HepG2 (cell line): ENCODE data around the gene FUCA2.

Experiments
- CTCF ChIP-seq: sonication (generic); formaldehyde crosslinking; IDR thresholded peaks from 2 replicates; pipeline ENCODE4 v1.5.0; 2020; ENCODE audit warnings: mild to moderate bottlenecking, missing genetic modification reagents, moderate library complexity
- HCFC1 ChIP-seq: fragments of 150-350 bp; IDR thresholded peaks from 2 replicates; pipeline ENCODE4 v1.6.1; 2014; ENCODE audit warnings: low read depth, low read length
- HMG20B ChIP-seq: conservative IDR thresholded peaks from 2 replicates; pipeline ENCODE4 v1.6.1; 2016; ENCODE audit warnings: missing genetic modification reagents, missing compliant biosample characterization
- IRX3 ChIP-seq: sonication (generic); formaldehyde crosslinking; IDR thresholded peaks from 2 replicates; pipeline ENCODE4 v1.8.1; 2023; ENCODE audit warnings: mild to moderate bottlenecking, low read depth, missing genetic modification reagents, borderline replicate concordance
- MAFK ChIP-seq, 2 experiments: IDR thresholded peaks in 1 of 2; conservative IDR thresholded peaks in 1 of 2; 2 replicates each; pipeline ENCODE4 v1.6.1; 2011; ENCODE audit warnings: improper control_type of control experiment in 2 of 2, low read length in 2 of 2
- MTF1 ChIP-seq: sonication (generic); formaldehyde crosslinking; IDR thresholded peaks from 2 replicates; pipeline ENCODE4 v1.5.0; 2020; ENCODE audit warnings: missing genetic modification reagents
- PTBP1 ChIP-seq: fragments of 200-400 bp; formaldehyde crosslinking; IDR thresholded peaks from 2 replicates; pipeline ENCODE4 v1.6.1; 2018; ENCODE audit warnings: low read length, low read depth; ENCODE audit not compliant: poor library complexity, severe bottlenecking
- REST ChIP-seq, 2 experiments: IDR thresholded peaks; 2 replicates each; pipeline ENCODE4 v1.6.1; 2011 to 2012; ENCODE audit warnings: low read length in 2 of 2, borderline replicate concordance in 1 of 2, low read depth in 1 of 2, mild to moderate bottlenecking in 1 of 2, moderate library complexity in 1 of 2
- RFX5 ChIP-seq: IDR thresholded peaks from 2 replicates; pipeline ENCODE4 v1.6.1; 2011; ENCODE audit warnings: low read depth, low read length, improper control_type of control experiment
- RXRA ChIP-seq: sonication (generic); formaldehyde crosslinking; IDR thresholded peaks from 2 replicates; pipeline ENCODE4 v1.5.1; 2020; ENCODE audit warnings: missing genetic modification reagents
- SAP130 ChIP-seq: IDR thresholded peaks from 2 replicates; pipeline ENCODE4 v1.6.1; 2016; ENCODE audit warnings: low read depth
- SP2 ChIP-seq: sonication (generic); formaldehyde crosslinking; IDR thresholded peaks from 2 replicates; pipeline ENCODE4 v1.5.1; 2020; ENCODE audit warnings: mild to moderate bottlenecking, missing genetic modification reagents
- ZNF10 ChIP-seq: sonication (generic); formaldehyde crosslinking; IDR thresholded peaks from 2 replicates; pipeline ENCODE4 v1.4.0; 2020; ENCODE audit warnings: mild to moderate bottlenecking, low read depth, missing genetic modification reagents, borderline replicate concordance
- ZNF740 ChIP-seq: sonication (generic); formaldehyde crosslinking; IDR thresholded peaks from 2 replicates; pipeline ENCODE4 v1.4.0; 2020; ENCODE audit warnings: missing genetic modification reagents

- no peak for TF ChIP-seq REST (IDR thresholded peaks at IDR 0.05; ENCODE audit: borderline replicate concordance in 1 of 2, low read depth in 1 of 2, low read length in 2 of 2)
- no peak for TF ChIP-seq RFX5
- TF ChIP-seq SP2 = no peak
- no peak for TF ChIP-seq MAFK (conservative IDR thresholded peaks at IDR 0.05 in 1 of 2, IDR thresholded peaks at IDR 0.05 in 1 of 2; ENCODE audit: low read length in 2 of 2)
- no peak for TF ChIP-seq SAP130
- no peak for TF ChIP-seq ZNF740
- no peak for TF ChIP-seq HMG20B (CRISPR knock-in tag)
- TF ChIP-seq MTF1 (CRISPR knock-in tag) = no peak
- TF ChIP-seq ZNF10 = no peak
- no peak for TF ChIP-seq IRX3 (CRISPR knock-in tag)
- no peak for TF ChIP-seq RXRA
- TF ChIP-seq PTBP1 = no peak
- no peak for TF ChIP-seq CTCF (CRISPR knock-in tag)
- TF ChIP-seq HCFC1 = no peak
Measured at GRCh38 chr6:143505537-143505936, 6.0 kb downstream of the FUCA2 start.
